Suprapubic skin (tissue), 4 donors: ENCODE measurements around the gene DNLZ.

Experiments used
- EP300 ChIP-seq: sonication (generic); formaldehyde crosslinking; IDR thresholded peaks from one replicate; pipeline ENCODE4 v1.6.1; 2017; ENCODE audit warnings: antibody characterized with exemption
- POLR2A ChIP-seq, 2 donors: fragments of 450-650 bp; IDR thresholded peaks; one replicate each; pipeline ENCODE4 v1.6.1; 2017; ENCODE audit warnings: antibody characterized with exemption in 2 of 2, mild to moderate bottlenecking in 2 of 2, moderate library complexity in 2 of 2
- POLR2AphosphoS5 ChIP-seq, 3 donors: sonication (generic); formaldehyde crosslinking; IDR thresholded peaks; one replicate each; pipeline ENCODE4 v1.6.1; 2017; ENCODE audit warnings: antibody characterized with exemption in 3 of 3
- TF ChIP-seq, protein P1 (sequence below), 2 donors: fragments of 200-600 bp in 1 of 2; fragments of 450-650 bp in 1 of 2; sonication (generic) in 1 of 2; IDR thresholded peaks; one replicate each; pipeline ENCODE4 v1.5.1; 2016 to 2019; ENCODE audit warnings: antibody characterized with exemption in 2 of 2, mild to moderate bottlenecking in 1 of 2, moderate library complexity in 1 of 2

DNA sequence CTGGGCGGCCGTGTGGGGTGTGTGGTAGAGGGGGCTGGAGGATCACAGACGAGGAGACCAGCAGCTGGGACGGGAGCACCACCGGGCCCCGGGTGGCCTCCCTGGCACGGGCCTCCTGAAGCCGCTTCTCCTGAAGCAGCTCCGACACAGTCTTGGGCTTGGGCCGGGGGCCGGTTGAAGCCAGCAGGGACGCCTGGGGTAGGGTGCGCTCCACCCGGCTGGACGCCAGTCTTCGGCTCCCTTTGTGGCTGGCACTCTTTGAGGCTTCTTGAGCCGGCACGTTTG lies 15.4 kb upstream of the DNLZ start:
- TF ChIP-seq, protein P1, sequence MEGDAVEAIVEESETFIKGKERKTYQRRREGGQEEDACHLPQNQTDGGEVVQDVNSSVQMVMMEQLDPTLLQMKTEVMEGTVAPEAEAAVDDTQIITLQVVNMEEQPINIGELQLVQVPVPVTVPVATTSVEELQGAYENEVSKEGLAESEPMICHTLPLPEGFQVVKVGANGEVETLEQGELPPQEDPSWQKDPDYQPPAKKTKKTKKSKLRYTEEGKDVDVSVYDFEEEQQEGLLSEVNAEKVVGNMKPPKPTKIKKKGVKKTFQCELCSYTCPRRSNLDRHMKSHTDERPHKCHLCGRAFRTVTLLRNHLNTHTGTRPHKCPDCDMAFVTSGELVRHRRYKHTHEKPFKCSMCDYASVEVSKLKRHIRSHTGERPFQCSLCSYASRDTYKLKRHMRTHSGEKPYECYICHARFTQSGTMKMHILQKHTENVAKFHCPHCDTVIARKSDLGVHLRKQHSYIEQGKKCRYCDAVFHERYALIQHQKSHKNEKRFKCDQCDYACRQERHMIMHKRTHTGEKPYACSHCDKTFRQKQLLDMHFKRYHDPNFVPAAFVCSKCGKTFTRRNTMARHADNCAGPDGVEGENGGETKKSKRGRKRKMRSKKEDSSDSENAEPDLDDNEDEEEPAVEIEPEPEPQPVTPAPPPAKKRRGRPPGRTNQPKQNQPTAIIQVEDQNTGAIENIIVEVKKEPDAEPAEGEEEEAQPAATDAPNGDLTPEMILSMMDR (IDR thresholded peaks at IDR 0.05): no peak
- no peak for TF ChIP-seq POLR2AphosphoS5 (IDR thresholded peaks at IDR 0.05)
- no peak for TF ChIP-seq POLR2A (IDR thresholded peaks at IDR 0.05)
- TF ChIP-seq EP300: no peak
